ENCODE measurements around the gene SYNE1. TPM values are rescaled to one million over a fixed set of nuclear protein-coding genes. Genes with fewer than 3 reads are reported as not detected.

Gene SYNE1
- total and polyA plus RNA-seq, 2 of the 8 experiments (the other 6 are each of a cell fraction or from before 2014, with no cell fraction given) = 2.8 to 5.5 TPM

- Histone ChIP-seq H3K79me1 (ENCODE audit: low read depth, low read length) (no peaks in the 10 kb centered on the region), H3K79me2 (ENCODE audit: control insufficient read depth in 1 of 2, insufficient read depth in 2 of 2, low read length in 2 of 2) (no peaks in the 10 kb centered on the region), H2BK120ac (replicated peaks; ENCODE audit: low read depth, low read length) (no peak overlapping the region), H4K5ac (ENCODE audit: insufficient read length, low read depth, low read length) (no peak overlapping the region), H3K9ac (replicated peaks in 1 of 4; ENCODE audit: extremely low read depth in 1 of 4, low read depth in 3 of 4, low read length in 3 of 4) (no peak overlapping the region), H3K36me3 (ENCODE audit: control insufficient read depth in 2 of 4, insufficient read depth in 4 of 4, low read length in 3 of 4) (no peaks in the 10 kb centered on the region), H4K91ac (replicated peaks; ENCODE audit: insufficient read length, low read length) (no peak overlapping the region), H3K4me2 (ENCODE audit: insufficient read depth in 1 of 2, low read depth in 2 of 2, low read length in 2 of 2) (no peak overlapping the region), H2BK5ac (ENCODE audit: low read depth, low read length) (no peak overlapping the region), H3K4me1 (replicated peaks in 1 of 4; ENCODE audit: control insufficient read depth in 3 of 4, insufficient read depth in 4 of 4, low read length in 3 of 4) (peaks cover 0 to 2% (median 0%) of the 10 kb centered on the region in 4 experiments; a peak in 1 of 7 replicates), H3K9me3 (ENCODE audit: insufficient read depth in 2 of 2, low read depth in 1 of 2, low read length in 1 of 2) (no peaks in the 10 kb centered on the region), H2BK12ac (ENCODE audit: low read depth, low read length) (no peak overlapping the region), H3K23ac (ENCODE audit: insufficient read length) (no peak overlapping the region), H4K8ac (ENCODE audit: extremely low read depth, insufficient read depth, low read length) (no peak overlapping the region), H2BK15ac (ENCODE audit: low read length) (no peak overlapping the region), H2BK20ac (ENCODE audit: low read length) (no peak overlapping the region), H3K27ac (ENCODE audit: low read depth, low read length) (no peak overlapping the region), H3K14ac (ENCODE audit: insufficient read length) (no peak overlapping the region), H3K4ac (replicated peaks; ENCODE audit: insufficient read length, low read depth, low read length) (no peak overlapping the region), H3K23me2 (ENCODE audit: low read depth, low read length) (no peaks in the 10 kb centered on the region), H2AFZ (ENCODE audit: low read length) (no peak overlapping the region), H3K56ac (replicated peaks; ENCODE audit: insufficient read length, low read depth, low read length) (no peak overlapping the region), H4K20me1 (replicated peaks in 1 of 2; ENCODE audit: control insufficient read depth in 1 of 2, insufficient read depth in 2 of 2, low read length in 2 of 2) (no peaks in the 10 kb centered on the region), H3K4me3 (ENCODE audit: extremely low read depth in 1 of 4, insufficient read depth in 2 of 4, low read depth in 3 of 4, low read length in 4 of 4) (no peak overlapping the region), H3K18ac (ENCODE audit: extremely low read depth, low read length) (no peak overlapping the region), H2AK5ac (ENCODE audit: low read depth, low read length) (no peak overlapping the region), H3K27me3 (replicated peaks in 1 of 4; ENCODE audit: control insufficient read depth in 3 of 4, extremely low read depth in 1 of 4, insufficient read depth in 3 of 4, low read length in 3 of 4) (no peaks in the 10 kb centered on the region)
- TF ChIP-seq CHD1 (IDR thresholded peaks at IDR 0.05; ENCODE audit: low read depth, low read length) = no peak
- TF ChIP-seq CBX8 (IDR thresholded peaks at IDR 0.05; ENCODE audit: borderline replicate concordance, low read depth, low read length) = no peak
- TF ChIP-seq ATF2 (IDR thresholded peaks at IDR 0.05; ENCODE audit: low read length) = no peak
- no peak for TF ChIP-seq RNF2 (IDR thresholded peaks at IDR 0.05; ENCODE audit: borderline replicate concordance, low read depth, low read length, missing control alignments, poor library complexity, severe bottlenecking)
- TF ChIP-seq SIX5 (IDR thresholded peaks at IDR 0.05; ENCODE audit: low read depth, low read length) = no peak
- TF ChIP-seq CBX5 (IDR thresholded peaks at IDR 0.05; ENCODE audit: low read depth, low read length) = no peak
- no peak for TF ChIP-seq SUZ12 (IDR thresholded peaks at IDR 0.05; ENCODE audit: low read length)
- no peak for TF ChIP-seq POLR2A (IDR thresholded peaks at IDR 0.05; ENCODE audit: control extremely low read depth in 1 of 2, low read depth in 2 of 2, low read length in 2 of 2)
- no peak for TF ChIP-seq GABPA (IDR thresholded peaks at IDR 0.05; ENCODE audit: borderline replicate concordance, insufficient read depth, low read length)
- FAIRE-seq = no peak
- ChIA-PET CTCF (ENCODE audit: partially characterized antibody) (no interaction called here), POLR2A (ENCODE audit: partially characterized antibody) (no interaction called here)
- DNase-seq (ENCODE audit: low read depth in 1 of 2, low spot score in 2 of 2) = no peak
- WGBS, 2 experiments (ENCODE audit: extremely low coverage in 1 of 2, insufficient coverage in 1 of 2, insufficient read length in 1 of 2, insufficient replicate concordance in 2 of 2, low coverage in 1 of 2, low lambda C conversion rate in 2 of 2, missing lambda C conversion rate in 1 of 2) = 84% methylated on average over 2 of the region's 2 CpGs; no CpG with 5 or more reads in 1 of the 2 experiments
Observed at GRCh38 chr6:152087096-152087495, 550.1 kb downstream of the SYNE1 start.

All from H1 (cell line).